NCI-H2029 (cell line): ENCODE measurements around the gene EXOC6B.
"Not testable (repeated sequence)": the region's sequence is repeated elsewhere in the genome, so short reads cannot be mapped to it uniquely, and the experiment has no call there.

Experiments used
- DNase-seq: peaks from one replicate; lab custom pipeline; 2025; lab: John Stamatoyannopoulos, UW

The EXOC6B gene

GRCh38 chr2:72543497-72544216 lies 282.2 kb downstream of the EXOC6B start:
- no peak for DNase-seq

- DNase-seq, result no peak
Observed at GRCh38 chr2:72539071-72539552, 286.7 kb downstream of the EXOC6B start.

- no peak for DNase-seq
Observed at GRCh38 chr2:72538486-72538885, 287.3 kb downstream of the EXOC6B start.

GRCh38 chr2:72535586-72535985 lies 290.2 kb downstream of the EXOC6B start:
- not testable (repeated sequence) for DNase-seq

- no peak for DNase-seq
Observed at GRCh38 chr2:72533765-72534164, 292.1 kb downstream of the EXOC6B start.

GRCh38 chr2:72527424-72527823 lies 298.4 kb downstream of the EXOC6B start:
- no peak for DNase-seq

GRCh38 chr2:72526623-72527022 lies 299.2 kb downstream of the EXOC6B start:
- no peak for DNase-seq

GRCh38 chr2:72524071-72524470 lies 301.8 kb downstream of the EXOC6B start:
- DNase-seq, result no peak

GRCh38 chr2:72515696-72516095 lies 310.1 kb downstream of the EXOC6B start:
- no peak for DNase-seq

GRCh38 chr2:72513011-72513410 lies 312.8 kb downstream of the EXOC6B start:
- no peak for DNase-seq

- no peak for DNase-seq
Observed at GRCh38 chr2:72512376-72512775, 313.5 kb downstream of the EXOC6B start.

- no peak for DNase-seq
Observed at GRCh38 chr2:72511906-72512305, 313.9 kb downstream of the EXOC6B start.

- no peak for DNase-seq
Observed at GRCh38 chr2:72497763-72498162, 328.1 kb downstream of the EXOC6B start.

- no peak for DNase-seq
Observed at GRCh38 chr2:72496479-72496878, 329.4 kb downstream of the EXOC6B start.

GRCh38 chr2:72494392-72494791 lies 331.4 kb downstream of the EXOC6B start:
- DNase-seq, result no peak

GRCh38 chr2:72484622-72485021 lies 341.2 kb downstream of the EXOC6B start:
- DNase-seq, result not testable (repeated sequence)

- DNase-seq, result no peak
Observed at GRCh38 chr2:72483346-72483745, 342.5 kb downstream of the EXOC6B start.

- no peak for DNase-seq
Observed at GRCh38 chr2:72475246-72475645, 350.6 kb downstream of the EXOC6B start.

- no peak for DNase-seq
Observed at GRCh38 chr2:72457801-72458516, 367.9 kb downstream of the EXOC6B start.

GRCh38 chr2:72454189-72454588 lies 371.6 kb downstream of the EXOC6B start:
- DNase-seq, result no peak

- no peak for DNase-seq
Observed at GRCh38 chr2:72442270-72442669, 383.6 kb downstream of the EXOC6B start.

- DNase-seq, result no peak
Observed at GRCh38 chr2:72439892-72440291, 385.9 kb downstream of the EXOC6B start.

- DNase-seq, result no peak
Observed at GRCh38 chr2:72438364-72438763, 387.5 kb downstream of the EXOC6B start.
